ENCODE measurements around the gene ATAD3B.

Gene ATAD3B

DNA sequence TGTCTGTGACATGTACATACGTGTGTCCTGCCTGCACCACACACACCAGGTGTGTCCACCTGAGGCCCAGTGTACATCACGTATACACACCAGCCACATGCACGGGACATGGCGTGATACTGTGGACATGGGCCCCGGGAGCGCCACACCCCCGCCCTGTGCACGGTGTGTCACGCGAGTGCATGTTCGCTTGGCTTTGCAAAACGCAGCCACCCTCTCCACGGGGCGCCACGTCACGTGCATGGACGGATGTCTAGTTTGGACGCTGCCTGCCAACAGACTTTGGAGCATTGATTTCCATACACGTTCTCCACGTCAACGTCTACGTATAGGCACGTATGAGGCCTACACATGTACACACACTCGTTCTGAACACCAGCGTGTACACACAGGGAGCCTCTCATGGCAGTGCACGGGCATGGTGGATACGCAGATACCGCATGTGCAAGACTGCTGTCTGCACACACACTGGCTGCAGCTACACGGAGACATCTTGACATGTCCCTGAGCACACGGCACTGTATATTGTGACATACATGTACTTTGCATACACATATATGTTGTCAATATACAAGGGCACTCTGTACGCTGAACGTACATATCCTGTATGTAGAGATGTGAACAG, 66.2 kb downstream of the ATAD3B start:
- no peaks in the 10 kb centered on the region for H3K79me2 ChIP-seq (ENCODE audit: insufficient read depth, low read length)

DNA sequence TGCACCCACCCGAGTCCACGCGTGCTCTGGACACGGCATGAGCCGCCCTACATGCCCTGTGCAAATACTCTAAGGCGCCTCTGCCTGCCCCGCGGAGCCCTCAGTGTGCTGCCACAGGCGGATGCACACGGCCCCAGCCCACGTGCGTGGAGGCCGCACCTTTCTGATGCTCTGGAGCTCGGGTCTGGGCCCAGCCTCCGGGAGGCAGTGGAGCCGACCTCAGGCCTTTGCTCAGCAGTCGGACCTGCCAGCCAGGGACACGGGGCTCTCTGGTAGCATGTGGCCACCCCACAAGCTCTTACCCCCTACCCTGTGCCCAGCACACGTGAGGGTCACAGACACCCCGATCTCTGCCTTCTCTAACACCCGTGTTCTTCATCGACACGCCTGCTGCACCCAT, 66.8 kb downstream of the ATAD3B start:
- Histone ChIP-seq H2AFZ (ENCODE audit: low read length) (no peak overlapping the region), H3K36me3 (ENCODE audit: insufficient read depth, low read length) (peaks cover 28% of the 10 kb centered on the region), H4K20me1 (ENCODE audit: insufficient read depth, low read length) (no peaks in the 10 kb centered on the region)

More for the DNA sequence above, 66.2 kb downstream of the ATAD3B start:
- Histone ChIP-seq H3K27me3 (ENCODE audit: insufficient read depth, low read length) (no peaks in the 10 kb centered on the region; the same call in 1 of the 2 replicates), H3F3A (ENCODE audit: insufficient read depth, low read length) (no peaks in the 10 kb centered on the region), H4K20me1 (ENCODE audit: insufficient read depth, low read length) (no peaks in the 10 kb centered on the region), H3K9me3 (ENCODE audit: low read length) (no peaks in the 10 kb centered on the region), H3K36me3 (ENCODE audit: insufficient read depth, low read length) (peaks cover 22% of the 10 kb centered on the region), H3K9me2 (ENCODE audit: low read depth, low read length) (no peaks in the 10 kb centered on the region), H3K9ac (ENCODE audit: low read length) (no peak overlapping the region), H3K4me1 (ENCODE audit: insufficient read depth, low read length, severe bottlenecking) (no peaks in the 10 kb centered on the region), H3K4me3 (ENCODE audit: low read depth, low read length, poor library complexity, severe bottlenecking) (no peak overlapping the region), H3K4me2 (ENCODE audit: low read length) (no peak overlapping the region), H3K27ac (ENCODE audit: low read depth, low read length, poor library complexity, severe bottlenecking) (no peak overlapping the region), H2AFZ (ENCODE audit: low read length) (no peak overlapping the region)
- TF ChIP-seq CTCF (IDR thresholded peaks at IDR 0.05; ENCODE audit: low read length) (no peak), EZH2 (IDR thresholded peaks at IDR 0.05; ENCODE audit: borderline replicate concordance, low read length) (no peak)

GRCh38 chr1:1538989-1539309, 67.4 kb downstream of the ATAD3B start:
- Histone ChIP-seq H3K36me3 (ENCODE audit: insufficient read depth, low read length) (peaks cover 29% of the 10 kb centered on the region), H3K27ac (ENCODE audit: low read depth, low read length, poor library complexity, severe bottlenecking) (no peak overlapping the region), H3K9ac (ENCODE audit: low read length) (no peak overlapping the region), H3K27me3 (ENCODE audit: insufficient read depth, low read length) (no peaks in the 10 kb centered on the region; the same call in 1 of the 2 replicates), H3K79me2 (ENCODE audit: insufficient read depth, low read length) (no peaks in the 10 kb centered on the region), H3K4me1 (ENCODE audit: insufficient read depth, low read length, severe bottlenecking) (no peaks in the 10 kb centered on the region), H4K20me1 (ENCODE audit: insufficient read depth, low read length) (no peaks in the 10 kb centered on the region), H3F3A (ENCODE audit: insufficient read depth, low read length) (no peaks in the 10 kb centered on the region), H2AFZ (ENCODE audit: low read length) (no peak overlapping the region), H3K4me3 (ENCODE audit: low read depth, low read length, poor library complexity, severe bottlenecking) (no peak overlapping the region), H3K9me2 (ENCODE audit: low read depth, low read length) (no peaks in the 10 kb centered on the region), H3K4me2 (ENCODE audit: low read length) (no peak overlapping the region), H3K9me3 (ENCODE audit: low read length) (no peaks in the 10 kb centered on the region)
- no peak for TF ChIP-seq EZH2 (IDR thresholded peaks at IDR 0.05; ENCODE audit: borderline replicate concordance, low read length)
- TF ChIP-seq CTCF (IDR thresholded peaks at IDR 0.05; ENCODE audit: low read length) = no peak

More for the DNA sequence above, 66.8 kb downstream of the ATAD3B start:
- TF ChIP-seq CTCF (IDR thresholded peaks at IDR 0.05; ENCODE audit: low read length) (no peak), EZH2 (IDR thresholded peaks at IDR 0.05; ENCODE audit: borderline replicate concordance, low read length) (no peak)
- H3K4me2 ChIP-seq (ENCODE audit: low read length) = no peak overlapping the region
- no peaks in the 10 kb centered on the region for H3K4me1 ChIP-seq (ENCODE audit: insufficient read depth, low read length, severe bottlenecking)
- no peak overlapping the region for H3K4me3 ChIP-seq (ENCODE audit: low read depth, low read length, poor library complexity, severe bottlenecking)
- H3K9ac ChIP-seq (ENCODE audit: low read length) = no peak overlapping the region
- H3K27ac ChIP-seq (ENCODE audit: low read depth, low read length, poor library complexity, severe bottlenecking) = no peak overlapping the region
- no peaks in the 10 kb centered on the region; the same call in 1 of the 2 replicates for H3K27me3 ChIP-seq (ENCODE audit: insufficient read depth, low read length)
- H3K9me2 ChIP-seq (ENCODE audit: low read depth, low read length) = no peaks in the 10 kb centered on the region
- no peaks in the 10 kb centered on the region for H3F3A ChIP-seq (ENCODE audit: insufficient read depth, low read length)
- H3K79me2 ChIP-seq (ENCODE audit: insufficient read depth, low read length) = no peaks in the 10 kb centered on the region
- no peaks in the 10 kb centered on the region for H3K9me3 ChIP-seq (ENCODE audit: low read length)

All from OCI-LY1 (cell line).